T-helper 22 cell (primary cell): ENCODE data around the gene FNBP1L.

ENCODE experiments used
- DNase-seq: peaks from one replicate; pipeline ENCODE4 v3.0.0-alpha.2; 2020; ENCODE audit warnings: low read depth

Gene FNBP1L

GRCh38 chr1:93489756-93490155 lies 41.8 kb downstream of the FNBP1L start:
- no peak for DNase-seq

GRCh38 chr1:93490357-93490756 lies 42.4 kb downstream of the FNBP1L start:
- no peak for DNase-seq

- DNase-seq, result no peak
These were observed 48.0 kb downstream of the FNBP1L start for GRCh38 chr1:93495911-93496310.

DNA sequence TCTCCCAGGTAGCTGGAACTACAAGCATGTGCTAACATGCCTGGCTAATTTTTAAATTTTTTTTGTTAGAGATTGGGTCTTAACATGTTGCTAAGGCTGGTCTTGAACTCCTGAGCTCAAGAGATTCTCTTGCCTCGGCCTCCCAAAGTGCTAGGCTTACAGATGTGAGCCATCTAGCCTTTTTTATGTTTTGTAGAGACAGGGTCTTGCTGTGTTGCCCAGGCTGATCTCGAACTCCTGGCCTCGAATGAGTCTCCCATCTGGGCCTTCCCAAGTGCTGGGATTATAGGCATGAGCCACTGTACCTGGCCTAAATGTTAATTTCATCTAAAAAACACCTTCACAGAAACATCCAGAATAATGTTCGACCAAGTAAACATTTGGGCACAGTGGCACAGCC lies 48.6 kb downstream of the FNBP1L start:
- no peak for DNase-seq

DNA sequence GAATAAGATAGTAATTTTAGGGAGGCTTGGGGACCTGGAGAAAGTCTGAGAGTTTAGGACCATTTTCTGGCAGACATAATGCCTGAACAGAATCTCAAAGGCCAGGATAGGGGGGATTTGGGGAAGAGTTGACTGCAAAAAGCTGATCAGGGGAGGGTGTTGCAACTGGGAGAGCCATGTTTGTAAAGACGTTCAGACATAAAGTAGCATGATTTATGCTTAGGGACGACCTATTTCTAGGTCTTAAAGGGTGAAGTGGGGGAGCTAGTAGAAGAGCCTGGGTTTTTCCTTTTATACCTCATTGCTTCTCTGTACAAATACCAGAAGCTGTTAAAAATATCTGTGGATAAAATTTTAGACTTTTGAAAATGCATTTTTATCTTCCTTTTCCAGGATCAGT lies 51.2 kb downstream of the FNBP1L start:
- no peak for DNase-seq

DNA sequence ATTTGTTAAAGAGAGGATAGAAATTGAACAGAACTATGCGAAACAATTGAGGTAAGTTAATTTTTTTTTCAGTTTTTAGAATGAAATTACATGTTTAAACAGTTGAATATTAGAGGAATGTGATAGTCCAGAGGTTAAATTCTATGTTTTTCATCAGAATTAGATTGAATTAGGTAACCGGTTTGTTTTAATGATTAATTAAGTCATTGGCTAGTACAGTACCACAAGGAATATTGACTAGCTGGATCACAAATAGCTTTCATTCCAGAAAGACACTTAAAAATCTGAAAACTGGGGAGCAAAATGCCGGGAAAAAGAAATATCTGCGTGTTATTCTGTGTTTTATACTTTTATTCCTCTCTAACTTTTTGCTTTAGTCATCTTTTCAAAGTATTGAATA lies 51.6 kb downstream of the FNBP1L start:
- DNase-seq, result no peak

DNA sequence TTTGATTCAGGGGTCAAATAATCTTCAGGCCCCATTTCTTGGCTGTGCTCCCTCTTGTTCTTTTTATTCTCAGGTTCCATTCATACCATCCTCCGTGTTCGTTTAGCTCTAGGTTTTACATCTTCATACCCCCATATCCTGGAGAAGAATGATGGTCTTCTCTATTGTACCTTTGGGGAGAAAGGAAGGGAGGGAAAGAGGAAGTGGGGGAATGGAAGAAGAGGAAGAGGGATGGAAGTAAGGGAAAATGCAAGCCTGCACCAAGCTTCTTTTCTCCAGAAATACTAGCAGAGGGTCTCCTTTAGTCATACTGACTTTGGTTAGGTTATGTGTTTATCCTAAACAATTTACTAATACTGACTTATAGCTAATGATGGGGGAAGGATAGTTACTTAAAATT lies 52.4 kb downstream of the FNBP1L start:
- DNase-seq, result no peak

GRCh38 chr1:93501399-93501798 lies 53.5 kb downstream of the FNBP1L start:
- no peak for DNase-seq

DNA sequence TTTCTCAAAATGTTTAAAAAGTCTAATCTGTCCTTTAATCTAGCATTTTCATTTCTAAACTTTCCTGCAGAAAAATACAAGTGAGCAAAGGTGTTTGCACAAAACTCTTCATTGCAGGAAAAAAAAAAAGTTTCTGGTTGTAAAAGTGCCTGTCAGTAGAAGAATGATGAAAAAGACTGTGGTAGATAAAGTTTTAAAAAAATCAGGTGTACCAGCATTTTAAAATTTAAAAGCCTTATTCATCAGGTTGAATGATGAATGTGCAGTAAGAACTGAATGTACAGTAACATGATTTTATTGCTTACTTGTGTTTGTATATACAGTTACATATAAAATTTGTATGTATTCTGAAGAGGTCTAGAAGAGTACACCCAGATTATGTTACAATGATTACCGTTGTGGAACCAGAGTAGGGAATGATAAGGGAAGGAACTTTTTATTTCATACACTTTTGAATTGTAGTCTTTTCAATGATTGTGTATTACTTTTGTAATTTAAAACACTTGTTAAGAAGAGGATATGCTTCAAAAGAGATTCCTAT lies 54.0 kb downstream of the FNBP1L start:
- DNase-seq, result no peak

DNA sequence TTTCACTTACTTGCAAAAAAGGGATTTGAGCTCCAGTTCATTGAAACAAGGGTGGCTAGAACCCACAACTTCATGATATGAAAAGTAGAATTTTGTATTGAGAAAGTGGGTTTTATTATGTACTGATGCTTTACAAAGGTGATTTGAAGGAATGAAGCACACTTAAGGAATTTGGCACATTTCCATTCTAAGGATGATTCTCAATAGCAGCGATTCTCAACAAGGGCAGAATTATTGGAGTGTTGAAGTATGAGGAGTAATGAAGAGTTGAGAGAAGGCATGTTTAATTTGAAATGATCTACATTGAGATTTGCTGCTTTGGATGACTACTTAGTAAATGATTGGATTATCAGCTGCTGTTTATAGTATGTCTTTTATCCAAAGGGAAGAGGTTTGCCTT lies 54.7 kb downstream of the FNBP1L start:
- DNase-seq, result no peak

- DNase-seq, result no peak
These were observed 55.2 kb downstream of the FNBP1L start for GRCh38 chr1:93503163-93503562.

- no peak for DNase-seq
These were observed 55.9 kb downstream of the FNBP1L start for GRCh38 chr1:93503816-93504215.

- DNase-seq, result no peak
These were observed 56.5 kb downstream of the FNBP1L start for GRCh38 chr1:93504247-93505033.

DNA sequence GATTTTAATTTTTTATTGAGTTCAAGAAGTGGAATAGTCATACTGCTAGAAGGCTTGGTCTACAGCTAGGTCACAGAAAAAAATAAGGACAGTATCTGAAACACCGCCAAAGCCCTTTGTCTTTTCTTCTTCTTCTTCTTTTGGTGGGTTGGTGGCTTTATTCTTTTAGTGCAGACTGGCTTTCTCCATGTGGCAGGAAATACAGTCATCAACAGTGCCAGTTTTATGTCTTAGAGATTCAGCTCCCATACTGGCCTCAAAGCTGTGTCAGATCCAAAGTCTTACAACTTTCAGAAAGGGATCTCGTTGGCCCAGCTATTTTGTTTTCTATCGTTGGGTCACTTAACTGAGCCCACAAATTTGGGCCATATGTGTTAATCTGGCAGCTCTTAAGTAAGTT lies 58.2 kb downstream of the FNBP1L start:
- no peak for DNase-seq

DNA sequence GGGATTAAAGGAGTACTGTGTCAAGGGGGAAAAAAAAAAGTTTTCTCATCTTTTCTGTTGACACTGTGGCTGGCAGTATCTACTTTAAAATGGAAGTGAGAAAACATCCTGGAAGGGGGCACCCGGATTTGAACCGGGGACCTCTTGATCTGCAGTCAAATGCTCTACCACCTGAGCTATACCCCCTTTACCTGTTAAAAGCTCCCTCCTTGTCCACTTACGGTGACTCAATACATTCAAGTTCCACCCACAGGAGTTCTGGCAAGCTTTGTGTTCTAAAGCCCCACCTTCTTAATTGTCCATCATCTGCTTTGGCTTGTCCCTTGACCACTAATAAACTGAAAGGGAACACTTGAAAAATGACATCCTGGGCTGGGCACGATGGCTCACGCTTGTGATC lies 68.2 kb downstream of the FNBP1L start:
- DNase-seq, result no peak

GRCh38 chr1:93518516-93518915 lies 70.6 kb downstream of the FNBP1L start:
- no peak for DNase-seq

DNA sequence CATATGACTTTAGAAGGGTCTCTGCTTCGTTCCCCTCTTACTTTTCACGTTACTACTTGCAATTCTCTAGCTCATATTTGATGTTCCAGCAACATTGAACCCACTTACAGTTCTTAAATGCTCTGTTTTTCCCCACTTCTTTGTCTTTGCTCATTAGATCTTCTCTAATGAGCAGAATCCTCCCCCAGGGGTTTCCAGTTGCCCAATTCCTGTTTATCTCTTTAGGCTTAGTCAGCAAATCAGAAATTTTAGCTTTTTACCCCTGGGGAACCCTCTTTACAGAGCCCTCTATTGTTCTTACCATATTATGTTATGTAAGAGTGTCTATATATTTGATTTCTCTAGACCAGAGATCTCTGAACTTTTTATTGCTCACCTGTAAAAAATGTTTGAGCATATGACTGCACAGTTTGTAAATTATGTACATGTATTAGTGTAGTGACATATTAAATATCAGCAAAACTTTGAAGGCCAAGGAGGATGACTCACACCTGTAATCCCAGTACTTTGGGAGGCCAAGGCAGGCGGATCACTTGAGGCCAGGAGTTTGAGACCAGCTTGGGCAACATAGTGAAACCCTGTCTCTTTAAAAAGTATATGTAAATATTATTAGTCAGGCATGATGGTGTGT lies 71.4 kb downstream of the FNBP1L start:
- DNase-seq, result no peak

- DNase-seq, result no peak
These were observed 73.7 kb downstream of the FNBP1L start for GRCh38 chr1:93521618-93522017.

- no peak for DNase-seq
These were observed 74.8 kb downstream of the FNBP1L start for GRCh38 chr1:93522721-93523120.

DNA sequence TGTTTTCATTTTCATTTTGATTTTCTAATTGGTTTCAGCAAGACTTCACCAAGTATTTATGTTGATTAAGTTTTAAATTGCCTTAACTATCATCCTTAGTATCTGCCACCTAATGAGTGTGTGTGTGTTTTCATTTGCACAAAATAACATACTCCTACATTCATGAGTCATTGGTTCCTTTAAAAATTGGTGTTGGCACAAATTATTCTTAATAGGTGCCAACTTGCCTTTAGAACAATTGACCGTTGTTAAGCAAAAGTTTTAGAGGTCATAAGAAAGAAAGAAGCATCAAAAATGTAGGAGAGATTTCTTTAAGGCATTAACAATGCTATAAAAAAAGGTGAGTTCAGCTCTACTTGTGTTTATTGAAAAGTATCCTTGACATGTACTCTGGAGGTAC lies 77.5 kb downstream of the FNBP1L start:
- DNase-seq, result no peak

- DNase-seq, result no peak
These were observed 78.5 kb downstream of the FNBP1L start for GRCh38 chr1:93526431-93526830.

DNA sequence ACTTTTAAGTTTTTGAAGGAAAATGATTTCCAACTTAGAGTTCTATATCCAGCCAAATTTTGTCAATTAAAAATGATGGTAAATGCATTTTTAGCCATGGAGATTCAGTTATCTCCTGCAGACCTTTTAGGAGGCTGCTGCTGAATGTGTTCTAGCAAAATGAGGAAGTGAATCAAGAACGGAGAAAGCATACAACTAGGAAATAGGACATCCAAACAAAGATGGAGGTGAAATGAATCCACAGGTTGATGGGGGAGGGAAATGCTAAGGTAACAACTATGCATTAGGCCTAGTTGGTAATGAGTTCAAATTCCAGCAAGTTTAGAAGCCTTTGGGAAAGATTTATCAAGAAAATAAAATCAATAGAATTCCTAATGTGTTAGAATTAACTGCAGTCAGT lies 80.5 kb downstream of the FNBP1L start:
- DNase-seq, result no peak

GRCh38 chr1:93531193-93531592 lies 83.3 kb downstream of the FNBP1L start:
- DNase-seq, result no peak
